Lower leg skin (tissue), 4 donors: Measurements from ENCODE around the gene INPP4A. TPM values are rescaled to one million over a fixed set of nuclear protein-coding genes. Genes with fewer than 3 reads are reported as not detected.

Experiments used
- DNase-seq, 2 donors: peaks; one replicate each; pipeline ENCODE4 v3.0.0-alpha.2; 2019; ENCODE audit warnings: low spot score in 2 of 2
- H3K4me3 ChIP-seq: fragments of 200-600 bp; sonication (generic); 2 replicates; pipeline ENCODE4 v1.5.1; 2017; ENCODE audit warnings: mild to moderate bottlenecking, low read depth; ENCODE audit not compliant: poor library complexity, severe bottlenecking
- CTCF ChIP-seq, 3 donors: fragments of 450-650 bp; IDR thresholded peaks; one replicate each; pipeline ENCODE4 v1.5.1; 2016; ENCODE audit warnings: antibody characterized with exemption in 3 of 3, mild to moderate bottlenecking in 3 of 3, moderate library complexity in 2 of 3
- POLR2A ChIP-seq, 2 donors: fragments of 450-650 bp; IDR thresholded peaks; one replicate each; pipeline ENCODE4 v1.6.1; 2016 to 2017; ENCODE audit warnings: antibody characterized with exemption in 2 of 2, mild to moderate bottlenecking in 1 of 2, moderate library complexity in 1 of 2
- WGBS, 2 donors: methylation state at CpG; one replicate each; pipeline ENCODE4 v1.1.5; 2018; 5-methylcytosine and 5-hydroxymethylcytosine counted together
- intact Hi-C: fragments of 100-400 bp; cut with DNase I; formaldehyde crosslinking; loops from one replicate; pipeline ENCODE4 v1.15.0; 2023; ENCODE audit warnings: low total_unique reads
- total RNA-seq, 4 donors: library from RNA; depleted of rRNA; stranded (reverse); fragments of >200 nt; gene quantifications; one replicate each; pipeline ENCODE4 v1.1.0, GENCODE V29; 2016

The INPP4A gene
- total RNA-seq, 4 donors from 2014 or later, result 6.7 to 15.5 (median 10.7) TPM

DNA sequence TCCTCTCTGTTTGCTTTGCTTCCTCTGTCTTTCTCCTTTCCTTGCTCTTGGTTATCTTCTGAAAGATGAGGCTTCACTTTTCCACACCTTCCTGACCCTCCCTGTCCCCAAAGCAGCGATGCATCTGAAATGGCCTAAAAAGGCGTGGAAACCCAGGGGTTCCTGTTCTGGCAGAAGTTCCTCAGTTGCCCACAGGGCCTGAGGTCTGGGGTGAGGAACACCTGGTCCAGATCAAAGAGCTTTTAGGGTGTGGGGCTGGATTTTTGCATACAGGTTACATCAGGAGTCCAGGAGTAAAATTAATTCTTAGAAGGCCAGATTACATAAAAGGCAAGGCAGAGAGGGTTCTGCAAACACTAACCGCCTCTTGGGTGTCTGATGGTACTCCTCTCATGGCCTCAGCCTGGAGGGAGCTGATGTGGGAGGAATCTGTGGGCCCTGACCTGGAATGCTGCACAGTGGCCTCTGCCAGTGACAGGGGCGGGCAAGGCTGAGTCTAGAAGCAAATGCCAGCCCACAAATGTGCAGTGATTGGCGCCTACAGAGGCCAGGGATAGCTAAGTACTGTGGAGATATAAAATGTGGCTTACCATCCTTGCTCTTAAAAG lies 41.8 kb downstream of the INPP4A start:
- DNase-seq, result peak in 1 of 2 donors; percentile 68
- intact Hi-C loops, result no loop called here
- 73 to 82% methylated on average over 5 of the region's 5 CpGs for WGBS, 2 donors
- TF ChIP-seq POLR2A (IDR thresholded peaks at IDR 0.05) (no peak), CTCF (IDR thresholded peaks at IDR 0.05) (no peak)
- H3K4me3 ChIP-seq, result no peak overlapping the region

DNA sequence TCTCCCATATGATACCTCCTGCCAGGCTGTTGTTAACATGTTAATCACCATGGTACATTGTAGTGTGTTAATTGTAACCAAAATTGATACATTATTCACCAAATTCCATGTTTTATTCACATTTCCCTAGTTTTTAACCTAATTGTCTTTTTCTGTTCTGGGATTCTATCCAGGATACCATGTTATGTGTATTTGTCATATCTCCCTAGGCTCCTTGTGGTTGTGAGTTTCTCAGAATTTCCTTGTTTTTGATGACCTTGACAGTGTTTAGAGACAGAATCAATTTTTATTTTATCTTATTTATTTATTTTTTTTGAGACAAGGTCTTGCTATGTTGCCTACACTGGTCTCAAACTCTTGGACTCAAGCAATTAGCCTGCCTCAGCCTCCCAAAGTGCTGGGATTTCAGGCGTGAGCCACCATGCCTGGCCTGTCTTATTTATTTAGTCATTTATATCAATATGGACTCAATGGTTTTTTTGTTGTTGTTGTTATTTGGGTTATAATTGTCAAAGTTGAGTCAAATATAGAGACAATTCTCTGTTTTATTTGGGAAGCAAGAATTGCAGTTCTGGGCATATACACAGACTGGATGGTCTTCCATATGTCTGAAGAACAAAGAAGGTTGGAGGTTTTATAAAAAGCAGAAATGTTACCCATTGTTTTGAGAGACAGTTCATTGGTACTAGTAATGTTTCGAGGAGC lies 42.6 kb downstream of the INPP4A start:
- intact Hi-C loops, result no loop called here

DNA sequence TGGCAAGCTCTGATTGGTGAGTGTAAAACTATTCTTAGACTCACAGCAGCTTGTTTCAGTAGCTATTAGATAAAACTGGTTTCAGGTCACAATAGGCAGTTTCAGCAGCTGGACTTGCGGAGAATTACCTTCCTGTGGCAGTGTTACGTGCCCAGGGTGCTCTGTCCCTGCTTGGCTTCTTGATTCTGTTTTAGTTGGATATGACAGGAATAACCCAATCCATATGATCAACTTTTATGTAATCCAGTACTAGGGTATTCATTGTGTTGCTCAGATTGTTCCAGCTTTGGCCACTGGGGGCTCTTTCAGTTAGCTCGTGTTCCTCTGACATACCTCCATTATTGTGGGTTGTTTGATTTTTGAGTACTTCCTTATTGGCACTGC lies 43.1 kb downstream of the INPP4A start:
- no peak for TF ChIP-seq POLR2A (IDR thresholded peaks at IDR 0.05)
- TF ChIP-seq CTCF (IDR thresholded peaks at IDR 0.05), result no peak
- 69 to 73% methylated on average over 3 of the region's 3 CpGs for WGBS, 2 donors
- H3K4me3 ChIP-seq, result no peak overlapping the region
- intact Hi-C loops, result no loop called here
- DNase-seq, result peak in 1 of 2 donors; percentile 77

More for the DNA sequence above, 42.6 kb downstream of the INPP4A start:
- H3K4me3 ChIP-seq, result no peak overlapping the region
- 96 to 98% methylated on average over 2 of the region's 2 CpGs for WGBS, 2 donors
- DNase-seq, result no peak
- no peak for TF ChIP-seq CTCF (IDR thresholded peaks at IDR 0.05)
- no peak for TF ChIP-seq POLR2A (IDR thresholded peaks at IDR 0.05)

- 95 to 98% methylated on average over 4 of the region's 4 CpGs for WGBS, 2 donors
- TF ChIP-seq POLR2A (IDR thresholded peaks at IDR 0.05) (no peak), CTCF (IDR thresholded peaks at IDR 0.05) (no peak)
Measured at GRCh38 chr2:98488252-98488651, 43.6 kb downstream of the INPP4A start.

DNA sequence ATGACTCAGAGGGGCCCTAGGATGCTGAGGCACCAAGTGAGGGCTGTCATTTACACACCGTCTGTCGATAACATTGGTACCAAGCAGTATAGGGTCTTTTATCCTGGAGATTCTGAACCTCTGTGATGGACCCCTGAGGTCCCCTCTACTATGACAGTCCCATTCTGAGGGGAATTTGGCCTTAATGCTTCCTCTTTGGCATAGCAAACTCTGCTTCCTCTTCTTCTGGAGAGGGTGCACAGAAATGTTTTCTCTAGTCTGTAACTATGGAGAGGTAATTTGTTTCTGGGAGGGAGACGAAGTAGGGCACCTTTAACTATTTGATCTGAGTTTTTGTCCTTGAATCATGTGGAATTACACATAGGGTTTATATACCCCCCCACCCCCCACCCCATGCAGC lies 44.8 kb downstream of the INPP4A start:
- 89 to 90% methylated on average over 3 of the region's 3 CpGs for WGBS, 2 donors
- intact Hi-C loops, result no loop called here
- H3K4me3 ChIP-seq, result no peak overlapping the region
- no peak for DNase-seq
- TF ChIP-seq POLR2A (IDR thresholded peaks at IDR 0.05), result no peak
- TF ChIP-seq CTCF (IDR thresholded peaks at IDR 0.05), result no peak

More at GRCh38 chr2:98488252-98488651, 43.6 kb downstream of the INPP4A start:
- DNase-seq, result no peak
- intact Hi-C loops, result no loop called here
- no peak overlapping the region for H3K4me3 ChIP-seq
